GM12873 (cell line): ENCODE results near the gene CABP2.

Experiments
- CTCF ChIP-seq: IDR thresholded peaks from 2 replicates; pipeline ENCODE4 v1.5.1; 2012; ENCODE audit warnings: low read depth, mild to moderate bottlenecking, moderate library complexity, low read length, control low read depth; ENCODE audit not compliant: insufficient read depth; ENCODE audit errors: missing control alignments

Gene CABP2

GRCh38 chr11:67482275-67482826 lies 40.9 kb downstream of the CABP2 start:
- TF ChIP-seq CTCF: no peak

GRCh38 chr11:67472882-67473281 lies 50.4 kb downstream of the CABP2 start:
- no peak for TF ChIP-seq CTCF

- no peak for TF ChIP-seq CTCF
Observed at GRCh38 chr11:67470337-67471002, 52.8 kb downstream of the CABP2 start.

- no peak for TF ChIP-seq CTCF
Observed at GRCh38 chr11:67469508-67469811, 53.8 kb downstream of the CABP2 start.
